Endothelial cell of umbilical vein (primary cell): Measurements from ENCODE around the gene LRRTM3.

Experiments used
- CTCF ChIP-seq, 2 donors: IDR thresholded peaks; 1 replicate in 1 of 2; 2 replicates in 1 of 2; pipeline ENCODE4 v1.5.1; 2011; ENCODE audit warnings: low read length in 2 of 2, mild to moderate bottlenecking in 2 of 2, moderate library complexity in 2 of 2, control low read depth in 1 of 2, inconsistent platforms in 1 of 2, low read depth in 1 of 2; ENCODE audit not compliant: insufficient read depth in 1 of 2; ENCODE audit errors: extremely low read depth in 1 of 2
- EZH2 ChIP-seq: IDR thresholded peaks from 2 replicates; pipeline ENCODE4 v1.6.1; 2012; ENCODE audit warnings: borderline replicate concordance, low read depth, mild to moderate bottlenecking, moderate library complexity, low read length, inconsistent platforms; ENCODE audit not compliant: severe bottlenecking
- FOS ChIP-seq: IDR thresholded peaks from 2 replicates; pipeline ENCODE4 v1.6.1; 2011; ENCODE audit warnings: mild to moderate bottlenecking, low read length, moderate library complexity, borderline replicate concordance; ENCODE audit not compliant: insufficient read depth
- JUN ChIP-seq: IDR thresholded peaks from 2 replicates; pipeline ENCODE4 v1.6.1; 2011; ENCODE audit warnings: borderline replicate concordance, low read depth; ENCODE audit not compliant: insufficient read length, insufficient read depth
- MAX ChIP-seq: IDR thresholded peaks from 2 replicates; pipeline ENCODE4 v1.6.1; 2011; ENCODE audit not compliant: insufficient read depth, insufficient read length
- POLR2A ChIP-seq: IDR thresholded peaks from 2 replicates; pipeline ENCODE4 v1.6.1; 2012; ENCODE audit warnings: low read depth, mild to moderate bottlenecking, control low read depth, low read length
- POLR2AphosphoS5 ChIP-seq: IDR thresholded peaks from 2 replicates; pipeline ENCODE4 v1.6.1; 2012; ENCODE audit warnings: low read depth, mild to moderate bottlenecking, control low read depth, low read length, moderate library complexity; ENCODE audit not compliant: insufficient read depth

- TF ChIP-seq CTCF (IDR thresholded peaks at IDR 0.05; ENCODE audit: extremely low read depth in 1 of 2, insufficient read depth in 1 of 2, low read depth in 1 of 2, low read length in 2 of 2) (no peak), POLR2AphosphoS5 (no peak), EZH2 (no peak), POLR2A (no peak), MAX (no peak), FOS (no peak), JUN (no peak)
Measured at GRCh38 chr10:67077376-67077775, 151.5 kb downstream of the LRRTM3 start.
